A549 (cell line): Measurements from ENCODE around the gene TARM1. TPM values are rescaled to one million over a fixed set of nuclear protein-coding genes. Genes with fewer than 3 reads are reported as not detected.
A peak's percentile ranks its signal among the peaks of the same experiment; 100 is the strongest.

ENCODE experiments used
- ATAC-seq, 2 experiments: fragments of 200-7000 bp in 1 of 2; fragments of >200 bp in 1 of 2; cut with Nextera tagmentation in 1 of 2; cut with Tn5 transposase in 1 of 2; 3 replicates each; pipeline versions ENCODE4 v1.8.0 to v1.9.1; 2018 to 2020; ENCODE audit warnings: mild to moderate bottlenecking in 1 of 2, moderate library complexity in 1 of 2
- CTCF ChIA-PET: fragments of 300-600 bp; sonication (Branson Sonifier 250); formaldehyde crosslinking; extraction: SDS; loops from one replicate; lab custom pipeline; 2021; ENCODE audit warnings: antibody characterized with exemption, inconsistent platforms; lab: Yijun Ruan, JAX
- POLR2A ChIA-PET: fragments of 350-600 bp; formaldehyde crosslinking; extraction: SDS; loops from one replicate; lab custom pipeline; 2021; ENCODE audit warnings: antibody characterized with exemption, inconsistent platforms; lab: Yijun Ruan, JAX
- DNase-seq, 2 experiments: peaks; one replicate each; pipeline versions ENCODE4 v3.0.0 to v3.0.0-alpha.2; 2011 to 2016; ENCODE audit warnings: low read depth in 1 of 2, low spot score in 1 of 2
- FAIRE-seq: peaks from 2 replicates; lab custom pipeline; 2011; peaks lifted over from hg19 to GRCh38; lab: Jason Lieb, UNC
- H3K27ac ChIP-seq, 2 experiments: fragments of >200 bp; sonication (Bioruptor Twin); formaldehyde crosslinking; 3 replicates each; pipeline ENCODE4 v1.5.1; 2016 to 2017
- H3K4me1 ChIP-seq: fragments of >200 bp; sonication (Bioruptor Twin); formaldehyde crosslinking; 3 replicates; pipeline ENCODE4 v1.6.1; 2016
- H3K4me2 ChIP-seq: fragments of >200 bp; sonication (Bioruptor Twin); formaldehyde crosslinking; 3 replicates; pipeline ENCODE4 v1.6.1; 2016
- H3K4me3 ChIP-seq: fragments of >200 bp; sonication (Bioruptor Twin); formaldehyde crosslinking; 3 replicates; pipeline ENCODE4 v1.5.1; 2016
- H3K9me3 ChIP-seq: fragments of >200 bp; sonication (Bioruptor Twin); formaldehyde crosslinking; 3 replicates; pipeline ENCODE4 v1.6.1; 2016
- CBX2 ChIP-seq: fragments of 200-600 bp; sonication (generic); IDR thresholded peaks from 2 replicates; pipeline ENCODE4 v1.6.1; 2016; ENCODE audit warnings: low read depth, mild to moderate bottlenecking, borderline replicate concordance
- EHF ChIP-seq: fragments of 250-450 bp; sonication (Bioruptor Pico); IDR thresholded peaks from 2 replicates; pipeline ENCODE4 v1.5.0; 2020; ENCODE audit warnings: mild to moderate bottlenecking
- EHMT2 ChIP-seq: fragments of 200-600 bp; sonication (generic); IDR thresholded peaks from 2 replicates; pipeline ENCODE4 v1.6.1; 2016; ENCODE audit warnings: antibody characterized with exemption, low read depth, mild to moderate bottlenecking, moderate library complexity
- EP300 ChIP-seq, 2 experiments: fragments of >200 bp; sonication (Bioruptor Twin); formaldehyde crosslinking; IDR thresholded peaks; 2 replicates in 1 of 2; 3 replicates in 1 of 2; pipeline ENCODE4 v1.6.1; 2016 to 2017
- FOSB ChIP-seq: fragments of 250-450 bp; sonication (Bioruptor Pico); IDR thresholded peaks from 2 replicates; pipeline ENCODE4 v1.5.0; 2020; ENCODE audit warnings: mild to moderate bottlenecking, moderate library complexity
- GATA3 ChIP-seq: IDR thresholded peaks from 2 replicates; pipeline ENCODE4 v1.6.1; 2012; ENCODE audit warnings: borderline replicate concordance
- HEYL ChIP-seq: fragments of 250-450 bp; sonication (Bioruptor Pico); IDR thresholded peaks from 2 replicates; pipeline ENCODE4 v1.8.0; 2021; ENCODE audit warnings: mild to moderate bottlenecking, moderate library complexity
- HOXB13 ChIP-seq: fragments of 250-450 bp; sonication (Bioruptor Pico); IDR thresholded peaks from 2 replicates; pipeline ENCODE4 v1.5.0; 2020; ENCODE audit warnings: low read depth, mild to moderate bottlenecking, moderate library complexity
- HOXB5 ChIP-seq: fragments of 250-450 bp; sonication (Bioruptor Pico); IDR thresholded peaks from 2 replicates; pipeline ENCODE4 v1.5.0; 2020; ENCODE audit warnings: mild to moderate bottlenecking, moderate library complexity
- JUNB ChIP-seq: fragments of >200 bp; sonication (Bioruptor Twin); formaldehyde crosslinking; IDR thresholded peaks from 2 replicates; pipeline ENCODE4 v1.6.1; 2016
- KDM1A ChIP-seq: fragments of 200-600 bp; sonication (generic); IDR thresholded peaks from 2 replicates; pipeline ENCODE4 v1.6.1; 2016; ENCODE audit warnings: low read depth, mild to moderate bottlenecking
- MAZ ChIP-seq: fragments of 150-350 bp; IDR thresholded peaks from 2 replicates; pipeline ENCODE4 v1.6.1; 2014; ENCODE audit warnings: antibody characterized with exemption, low read depth, low read length, borderline replicate concordance
- NFE2L2 ChIP-seq: fragments of 150-350 bp; conservative IDR thresholded peaks from 2 replicates; pipeline ENCODE4 v1.6.1; 2014; ENCODE audit warnings: low read length
- POLR2A ChIP-seq: IDR thresholded peaks from 2 replicates; pipeline ENCODE4 v1.6.1; 2012; ENCODE audit warnings: mild to moderate bottlenecking, low read length
- RFX5 ChIP-seq: fragments of 450-650 bp; IDR thresholded peaks from 2 replicates; pipeline ENCODE4 v1.7.1; 2014; ENCODE audit warnings: antibody characterized with exemption, mild to moderate bottlenecking, moderate library complexity
- RNF2 ChIP-seq: fragments of 200-600 bp; sonication (generic); IDR thresholded peaks from 2 replicates; pipeline ENCODE4 v1.6.1; 2016; ENCODE audit warnings: low read depth, mild to moderate bottlenecking, antibody characterized with exemption, moderate library complexity, borderline replicate concordance
- SREBF2 ChIP-seq: fragments of 450-650 bp; IDR thresholded peaks from 2 replicates; pipeline ENCODE4 v1.6.1; 2014; ENCODE audit warnings: mild to moderate bottlenecking, moderate library complexity
- TP53 ChIP-seq: fragments of 250-450 bp; sonication (Bioruptor Pico); IDR thresholded peaks from 2 replicates; pipeline ENCODE4 v1.5.0; 2021; ENCODE audit warnings: mild to moderate bottlenecking, moderate library complexity
- ZC3H11A ChIP-seq: fragments of 450-650 bp; IDR thresholded peaks from 2 replicates; pipeline ENCODE4 v1.6.1; 2014; ENCODE audit warnings: antibody characterized with exemption, mild to moderate bottlenecking
- ZFP36 ChIP-seq: fragments of 450-650 bp; IDR thresholded peaks from 2 replicates; pipeline ENCODE4 v1.6.1; 2014; ENCODE audit warnings: borderline replicate concordance; ENCODE audit not compliant: partially characterized antibody
- WGBS: methylation state at CpG from one replicate; pipeline ENCODE4 v1.1.6; 2017; ENCODE audit errors: missing lambda C conversion rate; 5-methylcytosine and 5-hydroxymethylcytosine counted together
- polyA plus RNA-seq, 4 experiments: library from polyadenylated mRNA; depleted of rRNA in 3 of 4; stranded (reverse); fragments of >200 nt; fragmentation: RNase III in 1 of 4; extraction: RNeasy Plus Mini Kit Qiagen cat#74134 plus additional on column Dnase treatment in 1 of 4; gene quantifications; 2 replicates in 3 of 4; 3 replicates in 1 of 4; pipeline ENCODE4 v1.2.3, GENCODE V29; 2011 to 2017
- TF ChIP-seq, protein P1 (sequence below): fragments of 450-650 bp; IDR thresholded peaks from 2 replicates; pipeline ENCODE4 v1.6.1; 2014; ENCODE audit warnings: antibody characterized with exemption
- TF ChIP-seq, protein P2 (sequence below): fragments of >200 bp; sonication (Bioruptor Twin); formaldehyde crosslinking; IDR thresholded peaks from 3 replicates; pipeline ENCODE4 v1.5.1; 2016
- TF ChIP-seq, protein P3 (sequence below): fragments of >200 bp; sonication (Bioruptor Twin); formaldehyde crosslinking; IDR thresholded peaks from 3 replicates; pipeline ENCODE4 v1.6.1; 2016

TARM1 gene
- polyA plus RNA-seq, 2 of the 4 experiments (the other 2 are of a cell fraction): not detected

DNA sequence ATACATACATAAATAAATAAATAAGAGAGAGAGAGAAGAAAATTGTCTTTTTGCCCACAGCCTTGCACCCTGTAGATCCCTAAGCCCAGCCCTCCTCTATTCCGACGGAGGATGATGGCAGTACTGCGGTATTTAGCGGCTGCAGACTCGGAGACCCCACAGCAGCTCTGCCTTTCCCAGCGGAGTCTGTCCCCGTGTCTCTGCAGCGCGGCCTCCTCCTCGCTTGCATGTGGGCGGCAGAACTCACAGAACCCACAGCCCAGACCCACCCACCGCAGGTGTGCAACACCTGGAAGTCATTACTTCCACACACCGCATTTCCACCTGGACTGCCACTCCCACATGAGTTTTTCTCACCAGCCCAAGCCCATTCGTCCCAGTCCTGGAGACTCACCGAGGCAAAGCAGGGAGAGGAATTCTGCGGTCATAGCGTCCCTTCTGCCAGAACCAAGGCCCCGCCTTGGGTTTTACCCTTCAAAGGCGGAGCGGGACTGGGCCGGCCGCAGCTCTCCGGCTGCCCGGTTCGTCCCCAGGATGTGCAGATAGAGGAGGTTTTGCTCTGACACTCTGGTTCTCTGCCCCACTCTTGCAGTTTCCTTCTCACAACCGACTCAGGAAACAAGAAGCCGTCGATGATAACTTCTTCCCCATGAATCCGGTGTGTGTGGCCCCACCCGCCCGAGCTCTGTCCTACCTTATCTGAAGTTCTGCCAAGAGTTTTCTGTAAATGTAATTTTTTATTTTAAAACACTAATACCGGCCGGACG, 17.6 kb downstream of the TARM1 start, which contains the start of gene VSTM1:
VSTM1 (minus strand) TSS at position 548 of the 767 bp plus-strand sequence; CDS start at position 428, 120 bp downstream.
- WGBS: 77% methylated on average over 34 of the region's 34 CpGs
- CTCF ChIA-PET: no interaction called here
- POLR2A ChIA-PET: no interaction called here
- Histone ChIP-seq H3K27ac (no peak within 1 kb of the TSS), H3K9me3 (no peaks in the 10 kb centered on the region), H3K4me2 (no peak within 1 kb of the TSS), H3K4me3 (no peak within 1 kb of the TSS), H3K4me1 (no peaks in the 10 kb centered on the region)
- FAIRE-seq (no peak), DNase-seq (no peak)
- no peak for TF ChIP-seq GATA3
- no peak for TF ChIP-seq HOXB5 (CRISPR knock-in tag)
- no peak for TF ChIP-seq TP53 (CRISPR knock-in tag)
- no peak for TF ChIP-seq SREBF2
- TF ChIP-seq FOSB (CRISPR knock-in tag): no peak
- no peak for TF ChIP-seq EHF (CRISPR knock-in tag)
- TF ChIP-seq EHMT2: no peak
- no peak for TF ChIP-seq HEYL (CRISPR knock-in tag)
- no peak for TF ChIP-seq KDM1A
- TF ChIP-seq, all 56 proteins: peak for 0
- peak in 1 of 2 experiments; percentile 13; a peak in 1 of 6 replicates for ATAC-seq

DNA sequence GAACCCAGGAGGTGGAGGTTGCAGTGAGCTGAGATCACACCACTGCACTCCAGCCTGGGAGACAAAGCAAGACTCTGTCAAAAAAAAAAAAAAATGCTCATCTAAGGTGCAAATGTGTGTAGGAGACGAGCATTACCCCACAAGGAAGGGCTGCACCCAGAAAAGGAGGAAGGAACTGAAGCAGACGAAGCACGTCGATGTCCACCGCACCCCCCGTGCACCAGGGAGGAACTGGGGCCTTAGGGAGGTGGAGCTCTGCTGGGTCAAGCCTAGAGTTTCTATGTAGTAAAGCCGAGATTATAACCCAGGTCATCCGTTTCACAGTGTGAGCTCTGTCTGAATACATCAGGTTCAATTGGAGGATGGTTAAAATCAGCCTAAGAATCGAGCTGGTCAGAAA, 18.5 kb downstream of the TARM1 start:
- H3K4me2 ChIP-seq: no peak overlapping the region
- H3K4me1 ChIP-seq: no peaks in the 10 kb centered on the region
- ChIA-PET POLR2A (no interaction called here), CTCF (no interaction called here)
- TF ChIP-seq TP53 (CRISPR knock-in tag) (no peak), EHF (CRISPR knock-in tag) (no peak), JUNB (no peak), RNF2 (no peak), POLR2A (no peak), RFX5 (no peak), HOXB13 (CRISPR knock-in tag) (no peak), ZC3H11A (no peak), EHMT2 (no peak), CBX2 (no peak), ZFP36 (no peak), EP300 (IDR thresholded peaks at IDR 0.05) (no peak), SREBF2 (no peak), NFE2L2 (no peak), MAZ (no peak)
- TF ChIP-seq, protein P1, sequence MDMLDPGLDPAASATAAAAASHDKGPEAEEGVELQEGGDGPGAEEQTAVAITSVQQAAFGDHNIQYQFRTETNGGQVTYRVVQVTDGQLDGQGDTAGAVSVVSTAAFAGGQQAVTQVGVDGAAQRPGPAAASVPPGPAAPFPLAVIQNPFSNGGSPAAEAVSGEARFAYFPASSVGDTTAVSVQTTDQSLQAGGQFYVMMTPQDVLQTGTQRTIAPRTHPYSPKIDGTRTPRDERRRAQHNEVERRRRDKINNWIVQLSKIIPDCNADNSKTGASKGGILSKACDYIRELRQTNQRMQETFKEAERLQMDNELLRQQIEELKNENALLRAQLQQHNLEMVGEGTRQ: no peak
- TF ChIP-seq, protein P2, sequence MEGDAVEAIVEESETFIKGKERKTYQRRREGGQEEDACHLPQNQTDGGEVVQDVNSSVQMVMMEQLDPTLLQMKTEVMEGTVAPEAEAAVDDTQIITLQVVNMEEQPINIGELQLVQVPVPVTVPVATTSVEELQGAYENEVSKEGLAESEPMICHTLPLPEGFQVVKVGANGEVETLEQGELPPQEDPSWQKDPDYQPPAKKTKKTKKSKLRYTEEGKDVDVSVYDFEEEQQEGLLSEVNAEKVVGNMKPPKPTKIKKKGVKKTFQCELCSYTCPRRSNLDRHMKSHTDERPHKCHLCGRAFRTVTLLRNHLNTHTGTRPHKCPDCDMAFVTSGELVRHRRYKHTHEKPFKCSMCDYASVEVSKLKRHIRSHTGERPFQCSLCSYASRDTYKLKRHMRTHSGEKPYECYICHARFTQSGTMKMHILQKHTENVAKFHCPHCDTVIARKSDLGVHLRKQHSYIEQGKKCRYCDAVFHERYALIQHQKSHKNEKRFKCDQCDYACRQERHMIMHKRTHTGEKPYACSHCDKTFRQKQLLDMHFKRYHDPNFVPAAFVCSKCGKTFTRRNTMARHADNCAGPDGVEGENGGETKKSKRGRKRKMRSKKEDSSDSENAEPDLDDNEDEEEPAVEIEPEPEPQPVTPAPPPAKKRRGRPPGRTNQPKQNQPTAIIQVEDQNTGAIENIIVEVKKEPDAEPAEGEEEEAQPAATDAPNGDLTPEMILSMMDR: no peak
- TF ChIP-seq, protein P3, sequence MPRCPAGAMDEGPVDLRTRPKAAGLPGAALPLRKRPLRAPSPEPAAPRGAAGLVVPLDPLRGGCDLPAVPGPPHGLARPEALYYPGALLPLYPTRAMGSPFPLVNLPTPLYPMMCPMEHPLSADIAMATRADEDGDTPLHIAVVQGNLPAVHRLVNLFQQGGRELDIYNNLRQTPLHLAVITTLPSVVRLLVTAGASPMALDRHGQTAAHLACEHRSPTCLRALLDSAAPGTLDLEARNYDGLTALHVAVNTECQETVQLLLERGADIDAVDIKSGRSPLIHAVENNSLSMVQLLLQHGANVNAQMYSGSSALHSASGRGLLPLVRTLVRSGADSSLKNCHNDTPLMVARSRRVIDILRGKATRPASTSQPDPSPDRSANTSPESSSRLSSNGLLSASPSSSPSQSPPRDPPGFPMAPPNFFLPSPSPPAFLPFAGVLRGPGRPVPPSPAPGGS: no peak
- no peak for DNase-seq
- no peak overlapping the region for H3K4me3 ChIP-seq
- no peaks in the 10 kb centered on the region for H3K9me3 ChIP-seq
- no peak for ATAC-seq
- 35% methylated on average over 9 of the region's 9 CpGs for WGBS
- H3K27ac ChIP-seq: no peak overlapping the region
- FAIRE-seq: no peak
